HepG2 (cell line): Measurements from ENCODE around the gene RERE. TPM values are rescaled to one million over a fixed set of nuclear protein-coding genes. Genes with fewer than 3 reads are reported as not detected.

ENCODE experiments used
- E2F2 ChIP-seq: sonication (generic); formaldehyde crosslinking; IDR thresholded peaks from 2 replicates; pipeline ENCODE4 v1.4.0; 2020; ENCODE audit warnings: missing genetic modification reagents, borderline replicate concordance
- EHMT2 ChIP-seq: fragments of 200-600 bp; sonication (generic); IDR thresholded peaks from 2 replicates; pipeline ENCODE4 v1.7.0; 2017; ENCODE audit warnings: antibody characterized with exemption, low read depth, low read length, borderline replicate concordance
- HNF4G ChIP-seq, 2 experiments: sonication (generic) in 1 of 2; formaldehyde crosslinking in 1 of 2; IDR thresholded peaks; 2 replicates each; pipeline versions ENCODE4 v1.4.0 to v1.6.1; 2011 to 2020; ENCODE audit warnings: borderline replicate concordance in 2 of 2, low read depth in 2 of 2, mild to moderate bottlenecking in 2 of 2, low read length in 1 of 2, missing genetic modification reagents in 1 of 2, moderate library complexity in 1 of 2
- HNRNPUL1 ChIP-seq: fragments of 200-400 bp; formaldehyde crosslinking; IDR thresholded peaks from 2 replicates; pipeline ENCODE4 v1.6.1; 2017; ENCODE audit warnings: low read depth, mild to moderate bottlenecking, low read length, moderate library complexity
- HOXA9 ChIP-seq: sonication (generic); formaldehyde crosslinking; IDR thresholded peaks from 2 replicates; pipeline ENCODE4 v1.8.1; 2022; ENCODE audit warnings: missing genetic modification reagents, mild to moderate bottlenecking, moderate library complexity, borderline replicate concordance
- NFATC3 ChIP-seq: sonication (generic); formaldehyde crosslinking; IDR thresholded peaks from 2 replicates; pipeline ENCODE4 v1.5.1; 2020; ENCODE audit warnings: mild to moderate bottlenecking, missing genetic modification reagents
- NFE2L1 ChIP-seq: sonication (generic); formaldehyde crosslinking; IDR thresholded peaks from 2 replicates; pipeline ENCODE4 v1.4.0; 2020; ENCODE audit warnings: missing genetic modification reagents, mild to moderate bottlenecking, borderline replicate concordance
- NFE2L2 ChIP-seq: fragments of 150-350 bp; IDR thresholded peaks from 2 replicates; pipeline ENCODE4 v1.6.1; 2014; ENCODE audit warnings: low read length
- PLSCR1 ChIP-seq: sonication (generic); formaldehyde crosslinking; IDR thresholded peaks from 2 replicates; pipeline ENCODE4 v1.5.0; 2020; ENCODE audit warnings: missing genetic modification reagents, mild to moderate bottlenecking, borderline replicate concordance
- RAD21 ChIP-seq: fragments of 450-650 bp; formaldehyde crosslinking; IDR thresholded peaks from 2 replicates; pipeline ENCODE4 v1.5.0; 2020; ENCODE audit warnings: mild to moderate bottlenecking
- UBTF ChIP-seq: sonication (generic); formaldehyde crosslinking; IDR thresholded peaks from 2 replicates; pipeline ENCODE4 v1.4.0; 2020; ENCODE audit warnings: mild to moderate bottlenecking, missing genetic modification reagents
- ZBTB7B ChIP-seq: sonication (generic); formaldehyde crosslinking; IDR thresholded peaks from 2 replicates; pipeline ENCODE4 v1.4.0; 2020; ENCODE audit warnings: missing genetic modification reagents
- ZMYM3 ChIP-seq: sonication (generic); formaldehyde crosslinking; IDR thresholded peaks from 2 replicates; pipeline ENCODE4 v1.5.1; 2020; ENCODE audit warnings: mild to moderate bottlenecking, missing genetic modification reagents
- ZNF30 ChIP-seq: sonication (generic); formaldehyde crosslinking; IDR thresholded peaks from 2 replicates; pipeline ENCODE4 v1.5.0; 2020; ENCODE audit warnings: mild to moderate bottlenecking, missing genetic modification reagents
- ZNF362 ChIP-seq: sonication (generic); formaldehyde crosslinking; IDR thresholded peaks from 2 replicates; pipeline ENCODE4 v1.4.0; 2020; ENCODE audit warnings: missing genetic modification reagents, mild to moderate bottlenecking, borderline replicate concordance
- ZNF430 ChIP-seq: sonication (generic); formaldehyde crosslinking; IDR thresholded peaks from 2 replicates; pipeline ENCODE4 v1.9.0; 2021; ENCODE audit warnings: mild to moderate bottlenecking, missing genetic modification reagents
- ZNF615 ChIP-seq: sonication (generic); formaldehyde crosslinking; IDR thresholded peaks from 2 replicates; pipeline ENCODE4 v1.5.0; 2020; ENCODE audit warnings: mild to moderate bottlenecking, missing genetic modification reagents, borderline replicate concordance
- ZNF616 ChIP-seq: sonication (generic); formaldehyde crosslinking; IDR thresholded peaks from 2 replicates; pipeline ENCODE4 v1.5.0; 2020; ENCODE audit warnings: low read depth, mild to moderate bottlenecking, missing genetic modification reagents
- polyA plus RNA-seq, 8 experiments: library from polyadenylated mRNA; depleted of rRNA in 3 of 8; stranded (reverse) in 7 of 8; unstranded in 1 of 8; fragments of >200 nt; fragmentation: Illumina TruSeq in 4 of 8; extraction: Trizol in 4 of 8; gene quantifications; 2 replicates each; pipeline versions ENCODE4 v1.2.1 to v1.2.3, GENCODE V29; 2011 to 2016; ENCODE audit warnings: low read depth in 4 of 8, missing spikeins in 1 of 8, mixed read lengths in 1 of 8; ENCODE audit not compliant: insufficient read depth in 1 of 8
- total RNA-seq, 5 experiments: library from RNA; depleted of rRNA; stranded (reverse); fragments of >200 nt; fragmentation: Illumina TruSeq; extraction: Trizol; gene quantifications; 2 replicates each; pipeline ENCODE4 v1.2.3, GENCODE V29; 2016; ENCODE audit warnings: low read depth in 1 of 5
- TF ChIP-seq, protein P1 (sequence below): sonication (generic); formaldehyde crosslinking; IDR thresholded peaks from 2 replicates; pipeline ENCODE4 v1.4.0; 2020; ENCODE audit warnings: missing genetic modification reagents
- TF ChIP-seq, protein P2 (sequence below): sonication (generic); formaldehyde crosslinking; IDR thresholded peaks from 2 replicates; pipeline ENCODE4 v1.4.0; 2020; ENCODE audit warnings: missing genetic modification reagents

The RERE gene
- total and polyA plus RNA-seq, 2 of the 13 experiments (the other 11 are each of a cell fraction or from before 2014, with no cell fraction given) = 18.3 to 21.9 TPM

- TF ChIP-seq ZNF430 (CRISPR knock-in tag) (no peak), ZBTB7B (CRISPR knock-in tag) (peak; percentile 87), ZNF362 (CRISPR knock-in tag) (no peak), HNRNPUL1 (no peak), HOXA9 (CRISPR knock-in tag) (no peak), ZNF616 (CRISPR knock-in tag) (no peak), NFATC3 (CRISPR knock-in tag) (no peak), NFE2L1 (CRISPR knock-in tag) (no peak), PLSCR1 (CRISPR knock-in tag) (no peak), HNF4G (IDR thresholded peaks at IDR 0.05; ENCODE audit: borderline replicate concordance, low read depth, low read length) (peak; percentile 77), HNF4G (CRISPR knock-in tag; IDR thresholded peaks at IDR 0.05; ENCODE audit: borderline replicate concordance, low read depth) (no peak), ZMYM3 (CRISPR knock-in tag) (0 out of 2 replicates have a peak, but pooled peaks have one; percentile 56), E2F2 (CRISPR knock-in tag) (no peak), NFE2L2 (no peak), ZNF30 (CRISPR knock-in tag) (no peak), UBTF (peak; percentile 36; the same call in 1 of the 2 replicates), RAD21 (CRISPR knock-in tag) (no peak), EHMT2 (no peak), ZNF615 (CRISPR knock-in tag) (no peak)
- TF ChIP-seq, protein P1, sequence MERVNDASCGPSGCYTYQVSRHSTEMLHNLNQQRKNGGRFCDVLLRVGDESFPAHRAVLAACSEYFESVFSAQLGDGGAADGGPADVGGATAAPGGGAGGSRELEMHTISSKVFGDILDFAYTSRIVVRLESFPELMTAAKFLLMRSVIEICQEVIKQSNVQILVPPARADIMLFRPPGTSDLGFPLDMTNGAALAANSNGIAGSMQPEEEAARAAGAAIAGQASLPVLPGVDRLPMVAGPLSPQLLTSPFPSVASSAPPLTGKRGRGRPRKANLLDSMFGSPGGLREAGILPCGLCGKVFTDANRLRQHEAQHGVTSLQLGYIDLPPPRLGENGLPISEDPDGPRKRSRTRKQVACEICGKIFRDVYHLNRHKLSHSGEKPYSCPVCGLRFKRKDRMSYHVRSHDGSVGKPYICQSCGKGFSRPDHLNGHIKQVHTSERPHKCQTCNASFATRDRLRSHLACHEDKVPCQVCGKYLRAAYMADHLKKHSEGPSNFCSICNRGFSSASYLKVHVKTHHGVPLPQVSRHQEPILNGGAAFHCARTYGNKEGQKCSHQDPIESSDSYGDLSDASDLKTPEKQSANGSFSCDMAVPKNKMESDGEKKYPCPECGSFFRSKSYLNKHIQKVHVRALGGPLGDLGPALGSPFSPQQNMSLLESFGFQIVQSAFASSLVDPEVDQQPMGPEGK = peak; percentile 69
- TF ChIP-seq, protein P2, sequence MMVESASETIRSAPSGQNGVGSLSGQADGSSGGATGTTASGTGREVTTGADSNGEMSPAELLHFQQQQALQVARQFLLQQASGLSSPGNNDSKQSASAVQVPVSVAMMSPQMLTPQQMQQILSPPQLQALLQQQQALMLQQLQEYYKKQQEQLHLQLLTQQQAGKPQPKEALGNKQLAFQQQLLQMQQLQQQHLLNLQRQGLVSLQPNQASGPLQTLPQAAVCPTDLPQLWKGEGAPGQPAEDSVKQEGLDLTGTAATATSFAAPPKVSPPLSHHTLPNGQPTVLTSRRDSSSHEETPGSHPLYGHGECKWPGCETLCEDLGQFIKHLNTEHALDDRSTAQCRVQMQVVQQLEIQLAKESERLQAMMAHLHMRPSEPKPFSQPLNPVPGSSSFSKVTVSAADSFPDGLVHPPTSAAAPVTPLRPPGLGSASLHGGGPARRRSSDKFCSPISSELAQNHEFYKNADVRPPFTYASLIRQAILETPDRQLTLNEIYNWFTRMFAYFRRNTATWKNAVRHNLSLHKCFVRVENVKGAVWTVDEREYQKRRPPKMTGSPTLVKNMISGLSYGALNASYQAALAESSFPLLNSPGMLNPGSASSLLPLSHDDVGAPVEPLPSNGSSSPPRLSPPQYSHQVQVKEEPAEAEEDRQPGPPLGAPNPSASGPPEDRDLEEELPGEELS = peak; percentile 68; the same call in 1 of the 2 replicates
Measured at GRCh38 chr1:8663915-8664329, 153.5 kb downstream of the RERE start (continued).
